ENCODE measurements around the gene SETD5. TPM values are rescaled to one million over a fixed set of nuclear protein-coding genes. Genes with fewer than 3 reads are reported as not detected.

Gene SETD5
- total and polyA plus RNA-seq, 2 experiments from 2014 or later: 143 to 172 TPM

- H3K27ac Mint-ChIP-seq: no peak overlapping the region
- H2AFZ ChIP-seq: no peak overlapping the region
- ATAC-seq: no peak
- no peaks in the 10 kb centered on the region for H3K36me3 Mint-ChIP-seq (ENCODE audit: low read depth)
- H3K9me3 Mint-ChIP-seq: no peaks in the 10 kb centered on the region
- no peaks in the 10 kb centered on the region for H3K36me3 ChIP-seq (ENCODE audit: insufficient read depth)
- peaks cover 4% of the 10 kb centered on the region; the same call in 1 of the 2 replicates for H3K4me1 ChIP-seq (ENCODE audit: insufficient read depth)
- TF ChIP-seq CTCF (conservative IDR thresholded peaks at IDR 0.05; ENCODE audit: low read depth in 2 of 2) (no peak), JUNB (IDR thresholded peaks at IDR 0.05; ENCODE audit: unreplicated experiment) (no peak), POLR2AphosphoS5 (IDR thresholded peaks at IDR 0.05; ENCODE audit: low read depth) (no peak), REST (IDR thresholded peaks at IDR 0.05; ENCODE audit: unreplicated experiment) (no peak), NANOG (IDR thresholded peaks at IDR 0.05; ENCODE audit: borderline replicate concordance) (no peak), EZH2phosphoT487 (IDR thresholded peaks at IDR 0.05; ENCODE audit: unreplicated experiment) (no peak), ZNF114 (CRISPR knock-in tag; IDR thresholded peaks at IDR 0.05) (no peak), STAT1 (IDR thresholded peaks at IDR 0.05; ENCODE audit: unreplicated experiment) (no peak), ZNF331 (CRISPR knock-in tag; IDR thresholded peaks at IDR 0.05; ENCODE audit: low read depth) (no peak), CREB1 (CRISPR knock-in tag; IDR thresholded peaks at IDR 0.05; ENCODE audit: low read depth) (no peak), EZH2 (IDR thresholded peaks at IDR 0.05; ENCODE audit: low read depth, unreplicated experiment) (no peak)
- TF ChIP-seq, protein P1, sequence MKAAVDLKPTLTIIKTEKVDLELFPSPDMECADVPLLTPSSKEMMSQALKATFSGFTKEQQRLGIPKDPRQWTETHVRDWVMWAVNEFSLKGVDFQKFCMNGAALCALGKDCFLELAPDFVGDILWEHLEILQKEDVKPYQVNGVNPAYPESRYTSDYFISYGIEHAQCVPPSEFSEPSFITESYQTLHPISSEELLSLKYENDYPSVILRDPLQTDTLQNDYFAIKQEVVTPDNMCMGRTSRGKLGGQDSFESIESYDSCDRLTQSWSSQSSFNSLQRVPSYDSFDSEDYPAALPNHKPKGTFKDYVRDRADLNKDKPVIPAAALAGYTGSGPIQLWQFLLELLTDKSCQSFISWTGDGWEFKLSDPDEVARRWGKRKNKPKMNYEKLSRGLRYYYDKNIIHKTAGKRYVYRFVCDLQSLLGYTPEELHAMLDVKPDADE (IDR thresholded peaks at IDR 0.05): no peak
- TF ChIP-seq, protein P2, sequence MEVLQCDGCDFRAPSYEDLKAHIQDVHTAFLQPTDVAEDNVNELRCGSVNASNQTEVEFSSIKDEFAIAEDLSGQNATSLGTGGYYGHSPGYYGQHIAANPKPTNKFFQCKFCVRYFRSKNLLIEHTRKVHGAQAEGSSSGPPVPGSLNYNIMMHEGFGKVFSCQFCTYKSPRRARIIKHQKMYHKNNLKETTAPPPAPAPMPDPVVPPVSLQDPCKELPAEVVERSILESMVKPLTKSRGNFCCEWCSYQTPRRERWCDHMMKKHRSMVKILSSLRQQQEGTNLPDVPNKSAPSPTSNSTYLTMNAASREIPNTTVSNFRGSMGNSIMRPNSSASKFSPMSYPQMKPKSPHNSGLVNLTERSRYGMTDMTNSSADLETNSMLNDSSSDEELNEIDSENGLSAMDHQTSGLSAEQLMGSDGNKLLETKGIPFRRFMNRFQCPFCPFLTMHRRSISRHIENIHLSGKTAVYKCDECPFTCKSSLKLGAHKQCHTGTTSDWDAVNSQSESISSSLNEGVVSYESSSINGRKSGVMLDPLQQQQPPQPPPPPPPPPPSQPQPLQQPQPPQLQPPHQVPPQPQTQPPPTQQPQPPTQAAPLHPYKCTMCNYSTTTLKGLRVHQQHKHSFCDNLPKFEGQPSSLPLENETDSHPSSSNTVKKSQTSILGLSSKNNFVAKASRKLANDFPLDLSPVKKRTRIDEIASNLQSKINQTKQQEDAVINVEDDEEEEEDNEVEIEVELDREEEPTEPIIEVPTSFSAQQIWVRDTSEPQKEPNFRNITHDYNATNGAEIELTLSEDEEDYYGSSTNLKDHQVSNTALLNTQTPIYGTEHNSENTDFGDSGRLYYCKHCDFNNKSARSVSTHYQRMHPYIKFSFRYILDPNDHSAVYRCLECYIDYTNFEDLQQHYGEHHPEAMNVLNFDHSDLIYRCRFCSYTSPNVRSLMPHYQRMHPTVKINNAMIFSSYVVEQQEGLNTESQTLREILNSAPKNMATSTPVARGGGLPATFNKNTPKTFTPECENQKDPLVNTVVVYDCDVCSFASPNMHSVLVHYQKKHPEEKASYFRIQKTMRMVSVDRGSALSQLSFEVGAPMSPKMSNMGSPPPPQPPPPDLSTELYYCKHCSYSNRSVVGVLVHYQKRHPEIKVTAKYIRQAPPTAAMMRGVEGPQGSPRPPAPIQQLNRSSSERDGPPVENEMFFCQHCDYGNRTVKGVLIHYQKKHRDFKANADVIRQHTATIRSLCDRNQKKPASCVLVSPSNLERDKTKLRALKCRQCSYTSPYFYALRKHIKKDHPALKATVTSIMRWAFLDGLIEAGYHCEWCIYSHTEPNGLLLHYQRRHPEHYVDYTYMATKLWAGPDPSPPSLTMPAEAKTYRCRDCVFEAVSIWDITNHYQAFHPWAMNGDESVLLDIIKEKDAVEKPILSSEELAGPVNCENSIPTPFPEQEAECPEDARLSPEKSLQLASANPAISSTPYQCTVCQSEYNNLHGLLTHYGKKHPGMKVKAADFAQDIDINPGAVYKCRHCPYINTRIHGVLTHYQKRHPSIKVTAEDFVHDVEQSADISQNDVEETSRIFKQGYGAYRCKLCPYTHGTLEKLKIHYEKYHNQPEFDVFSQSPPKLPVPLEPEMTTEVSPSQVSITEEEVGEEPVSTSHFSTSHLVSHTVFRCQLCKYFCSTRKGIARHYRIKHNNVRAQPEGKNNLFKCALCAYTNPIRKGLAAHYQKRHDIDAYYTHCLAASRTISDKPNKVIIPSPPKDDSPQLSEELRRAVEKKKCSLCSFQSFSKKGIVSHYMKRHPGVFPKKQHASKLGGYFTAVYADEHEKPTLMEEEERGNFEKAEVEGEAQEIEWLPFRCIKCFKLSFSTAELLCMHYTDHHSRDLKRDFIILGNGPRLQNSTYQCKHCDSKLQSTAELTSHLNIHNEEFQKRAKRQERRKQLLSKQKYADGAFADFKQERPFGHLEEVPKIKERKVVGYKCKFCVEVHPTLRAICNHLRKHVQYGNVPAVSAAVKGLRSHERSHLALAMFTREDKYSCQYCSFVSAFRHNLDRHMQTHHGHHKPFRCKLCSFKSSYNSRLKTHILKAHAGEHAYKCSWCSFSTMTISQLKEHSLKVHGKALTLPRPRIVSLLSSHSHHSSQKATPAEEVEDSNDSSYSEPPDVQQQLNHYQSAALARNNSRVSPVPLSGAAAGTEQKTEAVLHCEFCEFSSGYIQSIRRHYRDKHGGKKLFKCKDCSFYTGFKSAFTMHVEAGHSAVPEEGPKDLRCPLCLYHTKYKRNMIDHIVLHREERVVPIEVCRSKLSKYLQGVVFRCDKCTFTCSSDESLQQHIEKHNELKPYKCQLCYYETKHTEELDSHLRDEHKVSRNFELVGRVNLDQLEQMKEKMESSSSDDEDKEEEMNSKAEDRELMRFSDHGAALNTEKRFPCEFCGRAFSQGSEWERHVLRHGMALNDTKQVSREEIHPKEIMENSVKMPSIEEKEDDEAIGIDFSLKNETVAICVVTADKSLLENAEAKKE (CRISPR knock-in tag; IDR thresholded peaks at IDR 0.05): no peak
- no peak overlapping the region for H3K27ac ChIP-seq (ENCODE audit: low read depth)
- peaks cover 4% of the 10 kb centered on the region; the same call in 1 of the 2 replicates for H4K20me1 ChIP-seq (replicated peaks; ENCODE audit: insufficient read depth)
- H3K27me3 ChIP-seq (ENCODE audit: insufficient read depth): peaks cover 30% of the 10 kb centered on the region
- no peak overlapping the region for H3K4me3 Mint-ChIP-seq
- peaks cover 7% of the 10 kb centered on the region; the same call in 2 of the 3 replicates for H3K4me1 Mint-ChIP-seq
- no peaks in the 10 kb centered on the region for H3K79me2 ChIP-seq (replicated peaks; ENCODE audit: insufficient read depth)
- DNase-seq (ENCODE audit: low spot score): peak; percentile 16
- no peaks in the 10 kb centered on the region for H3K9me2 ChIP-seq (ENCODE audit: insufficient read depth)
- H3K27me3 Mint-ChIP-seq (ENCODE audit: insufficient read depth, low read depth, poor library complexity): peaks cover 12% of the 10 kb centered on the region
- no peak overlapping the region for H3K4me2 ChIP-seq
- no peak overlapping the region for H3K4me3 ChIP-seq
- H3F3A ChIP-seq (replicated peaks; ENCODE audit: low read depth): no peaks in the 10 kb centered on the region; the same call in 1 of the 2 replicates
These were observed 115.1 kb downstream of the SETD5 start for GRCh38 chr3:9512456-9513045.

All from GM23338 (cell line).